ENCODE results near the gene BIN2. TPM values are rescaled to one million over a fixed set of nuclear protein-coding genes. Genes with fewer than 3 reads are reported as not detected.

The BIN2 gene
- total RNA-seq, 1 experiment from 2014 or later, result 0.20 TPM

DNA sequence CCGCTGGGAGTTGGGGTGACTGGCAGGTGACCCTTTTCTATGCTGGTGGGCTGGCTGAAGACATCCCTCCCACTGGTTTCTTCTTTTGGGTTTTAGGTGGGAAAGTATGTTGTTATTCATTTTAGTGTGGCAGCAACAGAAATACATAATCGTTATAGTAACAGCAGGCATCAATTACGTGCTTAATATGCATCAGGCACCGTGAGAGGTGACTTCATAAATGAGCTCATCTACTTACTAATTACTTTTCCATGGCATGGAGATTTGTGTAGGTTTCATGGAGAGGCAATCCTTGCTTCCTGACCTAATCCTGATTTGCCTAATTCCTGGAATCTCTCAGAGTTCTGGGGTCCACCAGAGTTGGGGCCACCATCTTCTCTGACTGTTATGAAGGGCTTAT, 35.9 kb upstream of the BIN2 start:
- no peak overlapping the region for H3K4me3 Mint-ChIP-seq
- POLR2A ChIA-PET, result interaction anchor here (1.0 kb wide), 1 partner anchor 10 kb away, joined by 3 read pairs; no protein-coding TSS in a partner anchor
- TF ChIP-seq GRHL2 (CRISPR knock-in tag; IDR thresholded peaks at IDR 0.05; ENCODE audit: insufficient replicate concordance, severe bottlenecking) (no peak), RELA (CRISPR knock-in tag; IDR thresholded peaks at IDR 0.05; ENCODE audit: borderline replicate concordance) (no peak), FOXP1 (CRISPR knock-in tag; IDR thresholded peaks at IDR 0.05; ENCODE audit: borderline replicate concordance) (no peak), TP53 (CRISPR knock-in tag; IDR thresholded peaks at IDR 0.05) (no peak), NFATC4 (CRISPR knock-in tag; IDR thresholded peaks at IDR 0.05) (no peak), OVOL2 (CRISPR knock-in tag; IDR thresholded peaks at IDR 0.05; ENCODE audit: borderline replicate concordance) (no peak), ZBTB21 (CRISPR knock-in tag; IDR thresholded peaks at IDR 0.05; ENCODE audit: borderline replicate concordance) (no peak), CBFB (CRISPR knock-in tag; IDR thresholded peaks at IDR 0.05; ENCODE audit: low read depth) (no peak)
- TF ChIP-seq, protein P1, sequence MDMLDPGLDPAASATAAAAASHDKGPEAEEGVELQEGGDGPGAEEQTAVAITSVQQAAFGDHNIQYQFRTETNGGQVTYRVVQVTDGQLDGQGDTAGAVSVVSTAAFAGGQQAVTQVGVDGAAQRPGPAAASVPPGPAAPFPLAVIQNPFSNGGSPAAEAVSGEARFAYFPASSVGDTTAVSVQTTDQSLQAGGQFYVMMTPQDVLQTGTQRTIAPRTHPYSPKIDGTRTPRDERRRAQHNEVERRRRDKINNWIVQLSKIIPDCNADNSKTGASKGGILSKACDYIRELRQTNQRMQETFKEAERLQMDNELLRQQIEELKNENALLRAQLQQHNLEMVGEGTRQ (CRISPR knock-in tag; IDR thresholded peaks at IDR 0.05), result no peak
- ATAC-seq (no peak), DNase-seq (ENCODE audit: low spot score) (no peak)
- peaks cover 5% of the 10 kb centered on the region for H3K36me3 Mint-ChIP-seq
- H3K27me3 Mint-ChIP-seq (ENCODE audit: low read depth), result no peaks in the 10 kb centered on the region; the same call in 1 of the 2 replicates
- H3K27ac Mint-ChIP-seq, result no peak overlapping the region
- CTCF ChIA-PET, result interaction anchor here (1.0 kb wide), 1 partner anchor 19 kb away, joined by 3 read pairs; no protein-coding TSS in a partner anchor
- H3K9me3 Mint-ChIP-seq, result no peaks in the 10 kb centered on the region
- H3K4me1 Mint-ChIP-seq, result no peaks in the 10 kb centered on the region

DNA sequence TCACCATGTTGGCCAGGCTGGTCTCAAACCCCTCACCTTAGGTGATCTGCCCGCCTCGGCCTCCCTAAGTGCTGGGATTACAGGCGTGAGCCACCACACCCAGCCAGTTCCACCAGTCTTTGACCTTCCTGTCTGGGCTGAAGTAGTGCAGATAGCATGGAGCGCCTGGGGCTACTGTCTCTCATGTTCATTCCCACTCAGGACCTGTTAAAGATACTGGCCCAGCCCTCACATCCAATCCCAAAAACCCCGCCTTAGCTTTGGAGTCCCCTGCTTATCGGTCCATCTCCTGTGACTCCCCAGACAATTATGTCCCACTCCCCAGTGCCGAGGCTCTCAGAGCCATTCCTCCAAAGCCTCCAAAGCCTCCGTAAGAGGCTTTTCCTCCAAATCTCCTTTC, 34.5 kb upstream of the BIN2 start:
- no peaks in the 10 kb centered on the region for H3K4me1 Mint-ChIP-seq
- H3K9me3 Mint-ChIP-seq, result no peaks in the 10 kb centered on the region
- no peak overlapping the region for H3K4me3 Mint-ChIP-seq
- CTCF ChIA-PET, result no interaction called here
- peaks cover 5% of the 10 kb centered on the region for H3K36me3 Mint-ChIP-seq
- DNase-seq (ENCODE audit: low spot score) (no peak), ATAC-seq (no peak)
- H3K27ac Mint-ChIP-seq, result no peak overlapping the region
- no peak for TF ChIP-seq CREB1 (CRISPR knock-in tag; IDR thresholded peaks at IDR 0.05)
- H3K27me3 Mint-ChIP-seq (ENCODE audit: low read depth), result no peaks in the 10 kb centered on the region; the same call in 1 of the 2 replicates
- POLR2A ChIA-PET, result no interaction called here

DNA sequence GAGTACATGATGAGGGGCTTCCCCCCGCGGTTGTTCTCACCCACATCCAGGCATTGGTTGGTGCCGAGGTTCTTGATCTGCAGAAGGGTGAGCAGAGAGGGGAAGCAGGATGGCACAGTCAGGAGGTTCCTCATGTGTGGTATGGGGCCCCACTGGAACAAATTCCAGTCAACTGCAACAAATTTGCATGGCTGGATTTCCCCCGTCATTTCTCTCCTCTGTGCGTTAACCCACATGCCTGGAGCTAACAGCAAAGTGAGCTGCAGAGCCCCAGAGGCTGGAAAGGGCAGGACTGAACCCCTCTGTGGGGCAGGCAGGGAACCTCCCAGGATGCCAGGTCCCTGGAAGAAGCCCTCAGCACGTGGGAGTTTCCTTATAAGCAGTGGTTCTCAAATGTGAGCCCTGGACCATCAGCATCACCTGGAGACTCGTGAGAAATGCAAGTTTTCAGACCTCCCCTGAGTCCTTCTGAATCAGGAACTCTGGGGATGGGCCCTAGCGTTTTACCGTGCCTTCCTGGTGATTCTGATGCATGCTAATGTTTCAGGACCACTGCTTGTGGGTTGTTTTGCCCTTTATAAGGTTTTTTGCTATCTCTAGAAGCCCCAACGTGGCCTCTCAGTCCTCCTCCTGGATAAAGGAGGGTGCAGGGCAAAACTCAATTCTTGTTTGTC, 33.5 kb upstream of the BIN2 start:
- CTCF ChIA-PET, result no interaction called here
- no peak for ATAC-seq

More for the DNA sequence above, 33.5 kb upstream of the BIN2 start:
- H3K9me3 Mint-ChIP-seq, result no peaks in the 10 kb centered on the region
- no peaks in the 10 kb centered on the region for H3K4me1 Mint-ChIP-seq
- H3K4me3 Mint-ChIP-seq, result no peak overlapping the region
- H3K36me3 Mint-ChIP-seq, result peaks cover 5% of the 10 kb centered on the region
- POLR2A ChIA-PET, result no interaction called here
- DNase-seq (ENCODE audit: low spot score), result no peak
- TF ChIP-seq NR1H2 (CRISPR knock-in tag; IDR thresholded peaks at IDR 0.05), result no peak
- no peak for TF ChIP-seq ATF1 (CRISPR knock-in tag; IDR thresholded peaks at IDR 0.05)
- TF ChIP-seq ZNF423 (CRISPR knock-in tag; IDR thresholded peaks at IDR 0.05), result no peak
- TF ChIP-seq, protein P2, sequence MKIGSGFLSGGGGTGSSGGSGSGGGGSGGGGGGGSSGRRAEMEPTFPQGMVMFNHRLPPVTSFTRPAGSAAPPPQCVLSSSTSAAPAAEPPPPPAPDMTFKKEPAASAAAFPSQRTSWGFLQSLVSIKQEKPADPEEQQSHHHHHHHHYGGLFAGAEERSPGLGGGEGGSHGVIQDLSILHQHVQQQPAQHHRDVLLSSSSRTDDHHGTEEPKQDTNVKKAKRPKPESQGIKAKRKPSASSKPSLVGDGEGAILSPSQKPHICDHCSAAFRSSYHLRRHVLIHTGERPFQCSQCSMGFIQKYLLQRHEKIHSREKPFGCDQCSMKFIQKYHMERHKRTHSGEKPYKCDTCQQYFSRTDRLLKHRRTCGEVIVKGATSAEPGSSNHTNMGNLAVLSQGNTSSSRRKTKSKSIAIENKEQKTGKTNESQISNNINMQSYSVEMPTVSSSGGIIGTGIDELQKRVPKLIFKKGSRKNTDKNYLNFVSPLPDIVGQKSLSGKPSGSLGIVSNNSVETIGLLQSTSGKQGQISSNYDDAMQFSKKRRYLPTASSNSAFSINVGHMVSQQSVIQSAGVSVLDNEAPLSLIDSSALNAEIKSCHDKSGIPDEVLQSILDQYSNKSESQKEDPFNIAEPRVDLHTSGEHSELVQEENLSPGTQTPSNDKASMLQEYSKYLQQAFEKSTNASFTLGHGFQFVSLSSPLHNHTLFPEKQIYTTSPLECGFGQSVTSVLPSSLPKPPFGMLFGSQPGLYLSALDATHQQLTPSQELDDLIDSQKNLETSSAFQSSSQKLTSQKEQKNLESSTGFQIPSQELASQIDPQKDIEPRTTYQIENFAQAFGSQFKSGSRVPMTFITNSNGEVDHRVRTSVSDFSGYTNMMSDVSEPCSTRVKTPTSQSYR (CRISPR knock-in tag; IDR thresholded peaks at IDR 0.05), result no peak
- TF ChIP-seq, protein P3, sequence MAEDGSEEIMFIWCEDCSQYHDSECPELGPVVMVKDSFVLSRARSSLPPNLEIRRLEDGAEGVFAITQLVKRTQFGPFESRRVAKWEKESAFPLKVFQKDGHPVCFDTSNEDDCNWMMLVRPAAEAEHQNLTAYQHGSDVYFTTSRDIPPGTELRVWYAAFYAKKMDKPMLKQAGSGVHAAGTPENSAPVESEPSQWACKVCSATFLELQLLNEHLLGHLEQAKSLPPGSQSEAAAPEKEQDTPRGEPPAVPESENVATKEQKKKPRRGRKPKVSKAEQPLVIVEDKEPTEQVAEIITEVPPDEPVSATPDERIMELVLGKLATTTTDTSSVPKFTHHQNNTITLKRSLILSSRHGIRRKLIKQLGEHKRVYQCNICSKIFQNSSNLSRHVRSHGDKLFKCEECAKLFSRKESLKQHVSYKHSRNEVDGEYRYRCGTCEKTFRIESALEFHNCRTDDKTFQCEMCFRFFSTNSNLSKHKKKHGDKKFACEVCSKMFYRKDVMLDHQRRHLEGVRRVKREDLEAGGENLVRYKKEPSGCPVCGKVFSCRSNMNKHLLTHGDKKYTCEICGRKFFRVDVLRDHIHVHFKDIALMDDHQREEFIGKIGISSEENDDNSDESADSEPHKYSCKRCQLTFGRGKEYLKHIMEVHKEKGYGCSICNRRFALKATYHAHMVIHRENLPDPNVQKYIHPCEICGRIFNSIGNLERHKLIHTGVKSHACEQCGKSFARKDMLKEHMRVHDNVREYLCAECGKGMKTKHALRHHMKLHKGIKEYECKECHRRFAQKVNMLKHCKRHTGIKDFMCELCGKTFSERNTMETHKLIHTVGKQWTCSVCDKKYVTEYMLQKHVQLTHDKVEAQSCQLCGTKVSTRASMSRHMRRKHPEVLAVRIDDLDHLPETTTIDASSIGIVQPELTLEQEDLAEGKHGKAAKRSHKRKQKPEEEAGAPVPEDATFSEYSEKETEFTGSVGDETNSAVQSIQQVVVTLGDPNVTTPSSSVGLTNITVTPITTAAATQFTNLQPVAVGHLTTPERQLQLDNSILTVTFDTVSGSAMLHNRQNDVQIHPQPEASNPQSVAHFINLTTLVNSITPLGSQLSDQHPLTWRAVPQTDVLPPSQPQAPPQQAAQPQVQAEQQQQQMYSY (CRISPR knock-in tag; IDR thresholded peaks at IDR 0.05), result no peak
- no peak for TF ChIP-seq ESRRA (CRISPR knock-in tag; IDR thresholded peaks at IDR 0.05; ENCODE audit: borderline replicate concordance)
- TF ChIP-seq, protein P4, sequence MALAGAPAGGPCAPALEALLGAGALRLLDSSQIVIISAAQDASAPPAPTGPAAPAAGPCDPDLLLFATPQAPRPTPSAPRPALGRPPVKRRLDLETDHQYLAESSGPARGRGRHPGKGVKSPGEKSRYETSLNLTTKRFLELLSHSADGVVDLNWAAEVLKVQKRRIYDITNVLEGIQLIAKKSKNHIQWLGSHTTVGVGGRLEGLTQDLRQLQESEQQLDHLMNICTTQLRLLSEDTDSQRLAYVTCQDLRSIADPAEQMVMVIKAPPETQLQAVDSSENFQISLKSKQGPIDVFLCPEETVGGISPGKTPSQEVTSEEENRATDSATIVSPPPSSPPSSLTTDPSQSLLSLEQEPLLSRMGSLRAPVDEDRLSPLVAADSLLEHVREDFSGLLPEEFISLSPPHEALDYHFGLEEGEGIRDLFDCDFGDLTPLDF (CRISPR knock-in tag; IDR thresholded peaks at IDR 0.05), result no peak
- TF ChIP-seq ETV6 (CRISPR knock-in tag; IDR thresholded peaks at IDR 0.05), result no peak
- TF ChIP-seq, protein P5, sequence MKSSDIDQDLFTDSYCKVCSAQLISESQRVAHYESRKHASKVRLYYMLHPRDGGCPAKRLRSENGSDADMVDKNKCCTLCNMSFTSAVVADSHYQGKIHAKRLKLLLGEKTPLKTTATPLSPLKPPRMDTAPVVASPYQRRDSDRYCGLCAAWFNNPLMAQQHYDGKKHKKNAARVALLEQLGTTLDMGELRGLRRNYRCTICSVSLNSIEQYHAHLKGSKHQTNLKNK (CRISPR knock-in tag; IDR thresholded peaks at IDR 0.05), result no peak
- no peak for TF ChIP-seq MXD4 (CRISPR knock-in tag; IDR thresholded peaks at IDR 0.05; ENCODE audit: borderline replicate concordance)
- TF ChIP-seq, protein P6, sequence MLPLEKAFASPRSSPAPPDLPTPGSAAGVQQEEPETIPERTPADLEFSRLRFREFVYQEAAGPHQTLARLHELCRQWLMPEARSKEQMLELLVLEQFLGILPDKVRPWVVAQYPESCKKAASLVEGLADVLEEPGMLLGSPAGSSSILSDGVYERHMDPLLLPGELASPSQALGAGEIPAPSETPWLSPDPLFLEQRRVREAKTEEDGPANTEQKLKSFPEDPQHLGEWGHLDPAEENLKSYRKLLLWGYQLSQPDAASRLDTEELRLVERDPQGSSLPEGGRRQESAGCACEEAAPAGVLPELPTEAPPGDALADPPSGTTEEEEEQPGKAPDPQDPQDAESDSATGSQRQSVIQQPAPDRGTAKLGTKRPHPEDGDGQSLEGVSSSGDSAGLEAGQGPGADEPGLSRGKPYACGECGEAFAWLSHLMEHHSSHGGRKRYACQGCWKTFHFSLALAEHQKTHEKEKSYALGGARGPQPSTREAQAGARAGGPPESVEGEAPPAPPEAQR (CRISPR knock-in tag; IDR thresholded peaks at IDR 0.05), result no peak
- TF ChIP-seq ZNF317 (CRISPR knock-in tag; IDR thresholded peaks at IDR 0.05; ENCODE audit: borderline replicate concordance, low read depth), result no peak
- no peak overlapping the region for H3K27ac Mint-ChIP-seq
- no peaks in the 10 kb centered on the region; the same call in 1 of the 2 replicates for H3K27me3 Mint-ChIP-seq (ENCODE audit: low read depth)

Data from WTC11 (cell line).